NCI-H1092 (cell line): Measurements from ENCODE around the gene PTH1R.
A peak's percentile ranks its signal among the peaks of the same experiment; 100 is the strongest.

Experiments used
- DNase-seq: peaks from one replicate; lab custom pipeline; 2025; lab: John Stamatoyannopoulos, UW

The PTH1R gene

DNA sequence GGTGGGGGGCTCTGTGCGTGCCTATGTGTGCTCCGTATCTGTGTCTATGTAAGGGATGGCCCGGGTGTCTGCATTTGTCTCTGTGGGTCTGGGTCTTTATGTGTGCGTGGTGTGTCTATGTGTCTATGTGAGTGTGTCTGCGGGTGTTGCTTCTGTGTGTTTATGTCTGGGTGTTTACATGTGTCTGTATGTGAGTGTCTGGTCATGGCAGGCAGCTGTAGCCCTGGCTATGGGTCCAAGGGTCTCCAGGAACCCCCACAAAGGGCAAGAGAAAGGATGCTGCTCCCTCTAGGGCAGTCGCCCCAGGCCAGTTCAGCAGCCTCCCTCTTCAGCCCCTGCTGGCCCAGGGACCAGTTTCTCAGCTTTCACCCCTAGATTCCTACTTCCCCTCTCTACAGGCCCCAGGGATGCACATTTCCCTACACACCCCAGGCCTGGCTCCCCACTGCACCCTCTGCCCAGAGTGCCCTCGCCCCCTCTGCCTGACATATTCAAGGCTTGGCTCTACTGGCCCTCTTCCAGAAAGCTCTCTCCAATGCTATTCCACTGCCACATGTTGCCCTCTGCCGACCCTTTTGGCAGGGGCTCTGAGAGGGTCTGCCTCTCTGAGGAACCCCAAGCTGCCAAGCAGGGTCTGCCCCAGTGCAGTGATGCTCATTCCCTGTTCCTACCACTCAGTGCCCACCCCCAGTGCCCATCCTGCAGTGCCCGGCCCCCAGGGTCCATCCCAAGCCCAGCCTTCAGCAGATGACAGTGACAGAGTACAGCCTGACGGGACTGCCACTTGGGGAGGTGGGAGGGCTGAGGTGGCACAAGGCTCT lies 13.2 kb upstream of the PTH1R start:
- DNase-seq = no peak

DNA sequence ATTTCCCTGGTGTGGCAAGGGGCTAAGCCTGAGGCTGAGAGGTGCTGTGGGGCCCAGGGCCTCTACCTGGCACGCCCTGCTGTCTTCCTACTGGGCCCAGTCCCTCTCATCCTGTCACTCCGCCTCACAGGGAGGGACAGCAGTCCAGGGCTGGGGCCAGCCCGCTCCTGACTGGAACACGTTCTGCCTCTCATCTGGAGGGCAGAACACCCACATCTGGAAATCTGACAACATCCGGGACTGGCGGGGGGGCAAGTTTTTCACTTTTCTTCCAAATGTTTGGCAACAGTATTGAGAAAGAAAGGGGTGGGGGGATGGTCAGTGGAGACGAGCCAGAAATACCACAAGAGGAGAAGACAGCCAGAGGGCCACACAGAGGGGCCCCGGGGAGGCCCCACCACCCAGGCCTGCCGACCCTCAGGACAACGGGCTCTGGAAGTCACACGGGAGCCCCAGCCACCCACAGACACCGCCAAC lies 12.5 kb upstream of the PTH1R start:
- no peak for DNase-seq

DNA sequence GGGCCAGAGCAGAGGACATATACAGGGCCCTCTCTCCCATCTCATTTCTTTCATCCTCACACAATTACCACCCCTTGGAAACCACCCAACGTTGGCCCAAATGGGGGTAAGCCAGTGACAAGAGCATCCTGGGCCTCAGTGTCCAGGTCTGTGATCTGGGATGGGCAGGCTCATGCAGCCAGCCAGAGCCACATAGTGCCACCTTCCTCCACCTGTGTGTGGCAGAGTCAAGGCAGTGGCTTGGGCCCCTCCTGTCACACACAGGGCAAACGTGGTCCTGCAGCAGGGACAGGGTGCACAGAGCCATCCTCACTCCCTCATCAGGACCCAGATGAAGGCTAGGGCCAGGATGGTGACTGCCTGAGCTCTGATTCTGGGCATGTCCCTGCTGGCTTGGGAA lies 12.0 kb upstream of the PTH1R start:
- DNase-seq = no peak

DNA sequence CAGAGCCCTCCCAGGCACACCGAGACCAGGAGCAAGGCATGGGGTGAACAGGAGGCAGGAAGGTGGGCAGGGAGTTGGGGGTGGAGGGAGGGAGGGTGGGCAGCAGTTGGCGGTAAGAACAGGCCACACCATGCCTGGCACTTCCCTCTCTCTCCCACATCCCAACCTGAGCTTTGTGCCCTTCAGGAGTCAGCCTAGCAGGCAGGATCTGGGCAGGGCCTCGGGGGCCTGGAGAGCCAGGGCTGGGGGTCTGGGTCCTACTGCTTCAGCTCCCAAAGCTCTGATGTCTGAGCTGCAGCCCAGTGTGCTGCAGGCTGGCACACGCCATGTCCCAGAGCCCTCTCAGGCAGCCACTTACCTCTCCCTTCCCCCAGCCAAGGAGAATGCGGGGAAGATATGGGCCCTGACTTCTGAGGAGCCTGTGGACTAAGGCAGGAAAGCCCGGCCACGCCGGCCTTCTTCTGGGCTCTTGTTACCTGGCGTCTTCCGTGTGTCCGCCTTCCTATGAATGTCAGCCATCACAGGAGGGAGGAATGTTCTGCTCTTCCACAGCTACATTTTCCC lies 11.4 kb upstream of the PTH1R start:
- no peak for DNase-seq

DNA sequence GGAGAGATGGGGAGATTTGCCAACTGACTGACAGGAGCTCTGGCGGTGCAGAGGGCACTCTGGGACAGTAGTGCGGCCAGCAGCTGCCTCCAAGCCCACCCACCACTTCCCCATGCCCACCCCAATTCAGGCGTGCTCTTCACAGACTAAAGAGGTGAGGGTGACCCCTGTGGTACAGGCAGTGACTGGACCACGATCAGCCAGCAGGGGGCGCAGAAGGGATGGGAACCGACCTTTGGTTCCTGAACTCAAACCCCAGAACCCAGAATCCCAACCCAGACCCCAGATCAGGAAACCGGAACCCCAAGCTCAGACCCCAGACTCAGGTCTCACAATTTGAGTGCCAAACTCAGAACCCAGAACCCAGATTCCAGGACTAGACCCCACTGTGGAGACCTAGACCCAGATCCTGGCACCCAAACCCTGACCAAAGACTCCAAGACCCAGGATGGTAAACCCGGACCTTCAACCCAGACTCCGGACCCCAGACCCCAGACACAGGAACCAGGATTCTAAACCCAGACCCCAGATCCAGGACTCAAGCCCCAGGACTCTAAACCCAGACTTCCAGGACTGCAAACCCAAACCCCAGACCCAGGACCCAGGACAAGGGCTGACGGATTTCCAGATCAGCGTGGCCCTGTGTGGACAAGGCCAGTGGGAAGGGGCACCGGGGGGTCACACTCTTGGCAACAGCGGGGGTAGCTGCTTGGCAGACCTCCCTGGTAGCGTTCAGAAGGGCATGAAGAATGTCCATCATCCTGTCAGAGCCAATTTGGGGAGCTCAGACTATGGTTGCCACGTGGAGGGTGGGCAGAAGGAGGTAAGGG lies 10.6 kb upstream of the PTH1R start:
- peak; percentile 50 for DNase-seq

DNA sequence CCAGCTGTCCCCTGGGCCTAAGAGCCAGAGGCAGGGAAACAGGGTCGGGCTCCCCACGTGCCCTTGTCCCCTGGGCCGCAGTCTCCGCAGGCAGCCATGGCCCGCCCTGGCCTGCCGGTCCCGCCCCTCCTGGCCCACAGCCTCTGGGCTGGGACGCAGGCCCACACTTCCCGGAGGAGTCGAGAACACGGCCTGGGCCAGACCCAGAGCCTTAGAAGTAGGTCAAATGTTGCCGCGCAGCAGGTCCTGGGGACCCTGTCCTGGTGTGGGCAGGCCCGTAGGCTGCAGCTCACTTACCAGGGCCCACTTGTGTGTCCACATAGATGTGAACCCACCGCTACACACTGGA lies 10.0 kb upstream of the PTH1R start:
- DNase-seq = no peak

DNA sequence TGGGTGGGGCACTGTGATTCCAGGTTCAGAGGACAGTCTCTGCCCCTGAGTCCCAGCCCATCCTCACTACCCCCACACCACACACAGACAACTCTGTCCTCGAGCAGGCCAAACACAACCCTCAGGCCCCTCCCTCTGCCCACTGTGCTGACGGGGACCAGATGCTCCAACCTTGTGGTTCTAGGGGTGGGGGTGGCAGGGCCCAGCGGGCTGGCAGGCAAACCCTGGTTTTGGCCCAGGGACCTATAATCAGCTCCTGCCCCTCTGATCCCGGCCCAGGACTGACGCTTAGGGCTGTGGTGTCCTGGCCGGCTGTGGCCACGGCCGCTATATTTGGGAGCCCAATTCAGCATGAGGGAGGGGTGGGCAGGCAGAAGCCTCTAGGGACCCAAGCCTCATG lies 9.2 kb upstream of the PTH1R start:
- no peak for DNase-seq

DNA sequence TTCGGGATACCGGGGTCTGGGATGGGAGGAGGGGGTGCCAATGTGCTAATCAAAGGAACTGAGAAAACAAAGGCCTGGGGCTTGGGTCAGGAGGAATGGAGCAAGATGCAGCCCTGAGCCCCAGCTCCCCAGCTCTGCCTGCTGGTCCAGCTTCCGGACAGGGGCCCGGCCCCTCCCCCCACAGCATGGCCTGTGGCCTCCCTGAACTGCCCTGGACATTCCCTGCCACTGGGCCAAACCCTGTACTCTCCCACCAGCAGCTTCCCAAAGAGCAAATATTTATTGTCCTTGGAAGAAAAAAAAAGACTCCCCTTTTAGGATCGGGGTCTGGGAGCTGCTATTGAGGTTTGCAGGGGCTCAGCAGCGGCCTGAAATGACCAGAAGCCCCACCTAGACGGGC lies 8.6 kb upstream of the PTH1R start:
- no peak for DNase-seq

DNA sequence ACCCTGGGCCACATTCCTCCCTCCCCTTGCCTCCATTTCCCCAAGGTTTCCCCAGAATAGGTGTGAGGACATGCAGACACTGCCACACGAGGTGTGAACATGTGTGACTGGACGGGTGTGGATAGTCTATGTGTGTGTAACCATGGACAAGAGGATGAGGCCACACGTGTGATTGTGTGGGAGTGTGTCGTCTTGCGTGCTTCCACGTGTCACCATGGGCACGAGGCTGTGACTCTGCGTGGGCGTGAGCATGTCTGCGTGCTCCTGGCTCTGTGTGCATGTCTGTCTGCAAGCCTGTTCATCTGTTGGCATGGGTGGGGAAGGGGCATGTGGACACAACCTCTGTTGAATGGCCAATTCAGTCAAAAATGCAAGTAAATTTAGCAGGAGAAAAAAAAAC lies 8.1 kb upstream of the PTH1R start:
- DNase-seq = no peak

DNA sequence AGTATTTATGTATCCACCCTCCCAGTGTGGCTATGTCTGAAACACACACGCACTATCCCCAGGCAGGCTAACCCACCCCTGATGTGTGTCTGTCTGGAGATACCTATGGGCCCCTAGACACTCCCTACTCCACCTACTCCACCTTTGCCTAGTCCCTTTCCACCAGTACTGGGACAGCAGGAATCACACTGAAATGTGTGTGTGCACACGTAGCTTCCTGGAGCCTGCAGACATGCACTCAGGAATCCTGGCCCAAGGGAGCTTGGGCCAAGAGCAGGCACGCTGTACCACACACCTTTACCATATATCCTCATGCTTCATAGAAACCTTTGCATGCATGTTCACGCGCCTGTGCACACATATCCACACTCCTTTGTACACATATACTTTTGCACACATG lies 6.9 kb upstream of the PTH1R start:
- no peak for DNase-seq

DNA sequence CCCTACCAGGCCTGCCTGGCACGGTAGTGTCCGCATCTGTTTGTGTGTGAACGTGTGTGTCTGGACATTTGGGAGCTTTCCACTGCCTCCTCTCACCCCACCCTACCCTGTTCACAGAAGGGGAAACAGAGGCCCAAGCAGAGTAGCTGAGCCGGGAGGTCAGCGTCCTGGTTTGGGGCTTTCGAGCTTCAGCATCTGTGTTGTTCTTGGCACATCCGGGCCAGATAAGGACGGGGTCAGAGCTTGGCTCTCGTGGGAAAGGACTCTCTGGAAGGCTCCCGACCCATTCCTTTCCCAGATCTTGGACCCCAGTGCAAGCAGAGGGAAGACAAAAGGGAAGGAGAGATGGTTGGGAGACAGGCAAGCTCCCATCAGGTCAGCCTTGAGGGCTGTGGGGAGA lies 6.3 kb upstream of the PTH1R start:
- DNase-seq = no peak

DNA sequence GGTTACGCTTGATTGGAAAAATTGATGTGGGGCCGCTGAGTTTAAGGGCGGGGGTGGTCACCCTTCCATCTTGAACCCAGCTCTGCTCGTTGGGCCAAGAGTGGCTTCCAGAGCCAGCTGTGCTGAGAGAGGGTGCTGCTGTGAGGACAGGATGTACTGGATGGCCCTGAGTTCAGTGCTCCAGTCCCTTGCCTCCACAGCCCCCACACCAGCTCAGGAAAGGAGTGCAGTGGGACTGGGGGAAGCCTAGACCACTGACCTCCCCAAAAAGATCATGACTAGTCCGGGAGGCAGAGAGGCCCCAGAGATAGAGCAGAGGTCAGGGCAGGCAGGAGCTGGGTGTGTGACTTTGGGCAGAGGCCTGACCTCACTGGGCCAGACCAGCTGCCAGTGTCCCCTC lies 4.0 kb upstream of the PTH1R start:
- DNase-seq = no peak

DNA sequence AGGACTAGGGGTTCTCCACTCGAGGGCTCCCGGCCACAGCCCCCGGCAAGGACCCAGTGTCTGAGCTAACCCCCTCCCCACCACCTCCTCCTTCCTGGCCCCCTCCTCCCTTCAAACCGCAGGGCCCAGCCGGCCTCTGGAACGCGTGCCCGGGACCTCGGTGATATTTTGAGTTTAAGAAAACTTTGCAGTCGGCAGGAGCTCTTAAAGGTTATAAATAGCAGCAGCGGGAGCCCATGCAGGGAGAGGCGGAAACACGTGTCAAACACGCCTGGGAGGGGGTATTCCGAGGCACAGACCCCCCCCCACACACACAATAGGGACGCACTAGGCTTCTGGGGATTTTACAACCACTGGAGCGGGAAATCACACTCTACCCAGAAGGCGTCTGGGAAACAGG lies 3.1 kb upstream of the PTH1R start:
- no peak for DNase-seq

DNA sequence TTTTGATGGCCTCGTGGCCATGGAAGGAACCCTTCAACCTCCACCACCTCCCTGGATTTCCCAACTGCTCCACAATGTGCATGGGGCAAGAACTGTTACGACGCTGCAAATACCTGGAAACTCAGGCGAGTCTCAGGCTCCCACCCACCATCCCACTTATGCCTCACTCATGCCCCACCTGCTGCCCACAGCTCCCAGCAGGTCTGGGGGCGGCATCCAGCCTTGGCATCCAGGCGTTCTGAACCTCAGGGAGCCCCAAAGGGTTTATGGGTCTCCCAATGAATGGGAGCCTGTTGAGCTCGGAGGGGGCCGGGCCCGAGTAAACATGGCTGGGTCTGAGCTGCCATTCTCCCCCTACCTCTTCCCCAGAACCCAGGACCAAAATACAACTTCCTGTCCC lies 2.0 kb upstream of the PTH1R start:
- no peak for DNase-seq

DNA sequence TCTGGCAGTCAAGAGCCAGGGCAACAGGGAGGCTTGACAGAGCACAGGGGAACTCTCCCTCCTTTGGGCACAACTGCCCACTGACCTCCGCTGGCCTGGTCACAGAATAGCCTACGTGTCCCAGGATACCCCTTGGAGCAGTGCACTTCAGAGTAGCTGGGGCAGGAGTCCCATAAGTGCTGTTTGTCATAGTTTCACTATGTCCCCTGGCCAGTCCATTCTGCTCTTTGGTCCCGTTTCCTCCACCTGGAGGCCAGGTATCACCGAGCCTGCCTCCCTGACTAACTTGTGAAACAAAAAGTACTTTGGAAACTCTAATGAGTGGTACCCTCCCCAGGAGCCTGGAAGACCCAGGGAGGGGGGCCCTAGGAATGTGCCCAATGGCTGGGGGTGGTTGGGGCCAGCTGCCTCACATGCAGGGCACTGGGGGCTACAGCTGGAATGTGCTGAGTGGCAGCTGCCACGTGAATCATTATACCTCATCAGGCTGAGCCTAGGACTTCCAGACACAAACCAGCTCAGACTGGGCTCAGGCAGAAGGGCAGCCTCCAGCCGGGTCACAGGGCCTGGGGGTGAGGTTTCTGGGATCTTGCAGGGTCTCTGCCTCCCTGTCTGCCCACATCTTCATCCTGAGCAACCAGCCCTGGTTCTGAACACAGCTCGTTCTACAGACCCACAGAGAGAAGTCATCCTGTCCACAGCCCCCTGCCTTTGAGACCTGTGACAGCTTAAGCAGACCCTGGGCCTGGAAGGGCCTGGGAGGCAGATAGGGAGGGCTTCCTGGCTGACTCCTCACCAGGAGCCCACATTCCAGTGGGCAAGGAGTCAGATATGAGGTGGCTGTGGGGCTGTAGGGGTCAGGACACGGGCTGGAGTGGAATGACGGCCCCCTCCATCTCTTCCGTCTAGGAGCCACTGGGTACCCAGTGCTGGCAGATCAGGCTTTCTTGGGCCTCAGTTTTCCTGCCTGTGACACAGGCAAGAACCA lies 914 bp upstream of the PTH1R start:
- DNase-seq = no peak

DNA sequence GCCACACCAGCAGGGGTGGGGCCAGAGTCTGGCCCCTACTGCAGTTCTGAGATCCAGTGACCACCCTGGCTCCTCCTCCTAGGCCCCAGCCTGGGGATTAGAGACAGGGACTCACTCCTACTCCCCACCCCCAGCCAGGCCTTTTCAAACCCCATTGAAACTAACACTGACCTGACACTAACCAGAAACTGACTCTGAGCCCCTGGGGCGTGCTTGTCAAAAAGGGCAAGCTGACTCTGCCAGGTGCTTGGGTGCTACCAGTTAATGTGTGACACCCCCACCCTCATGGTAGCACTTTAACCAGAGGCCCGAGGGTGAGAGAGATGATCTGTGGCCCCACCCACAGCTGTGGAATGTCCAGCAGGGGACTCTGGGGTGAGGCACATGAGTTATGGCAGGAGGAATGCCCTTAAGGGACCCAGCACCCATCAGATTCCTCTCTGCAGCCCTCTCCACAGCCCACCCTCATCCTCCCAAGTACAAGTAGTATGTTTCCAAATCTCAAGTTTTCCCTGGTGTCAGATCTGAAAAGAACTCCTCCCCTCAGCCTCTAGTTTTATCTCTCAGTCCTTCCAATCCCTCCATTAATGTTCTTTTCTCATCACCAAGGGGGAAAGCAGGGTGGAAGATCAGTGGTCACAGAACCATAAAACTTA lies 1.4 kb downstream of the PTH1R start:
- no peak for DNase-seq

DNA sequence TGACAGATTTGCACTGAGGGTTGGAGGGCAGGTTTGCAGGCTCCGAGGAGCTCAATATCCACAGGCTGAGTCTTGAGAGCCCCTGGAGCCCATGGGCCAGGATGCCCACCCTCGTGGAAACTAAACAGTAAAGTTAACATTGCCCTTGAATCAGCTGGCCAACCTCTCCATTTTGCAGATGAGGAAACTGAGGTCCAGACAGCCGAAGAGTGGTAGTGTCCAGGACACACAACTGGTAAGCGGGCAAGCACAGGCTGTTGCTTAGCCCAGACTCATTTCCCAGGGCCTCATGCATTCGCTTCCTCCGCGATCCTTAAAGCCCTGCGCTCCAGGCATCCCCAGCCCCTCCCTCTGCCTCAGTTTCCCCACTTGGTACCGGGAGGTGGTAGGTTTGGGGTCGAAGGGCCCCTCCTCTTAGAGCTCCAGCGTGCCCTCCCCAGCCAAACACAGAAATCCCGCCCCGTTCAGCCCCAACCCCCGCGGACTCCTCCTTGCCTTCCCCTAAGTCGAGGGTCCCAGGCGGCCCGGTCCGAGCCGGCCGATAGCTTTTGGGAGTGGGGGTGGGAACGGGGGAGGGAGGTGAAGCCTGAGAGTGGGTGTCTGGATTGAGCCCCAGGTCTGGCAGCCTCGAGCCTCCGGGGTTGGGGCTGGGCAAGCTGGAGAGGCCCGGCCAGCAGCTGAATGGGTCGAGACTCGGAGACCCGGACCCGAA lies 3.5 kb downstream of the PTH1R start:
- no peak for DNase-seq

DNA sequence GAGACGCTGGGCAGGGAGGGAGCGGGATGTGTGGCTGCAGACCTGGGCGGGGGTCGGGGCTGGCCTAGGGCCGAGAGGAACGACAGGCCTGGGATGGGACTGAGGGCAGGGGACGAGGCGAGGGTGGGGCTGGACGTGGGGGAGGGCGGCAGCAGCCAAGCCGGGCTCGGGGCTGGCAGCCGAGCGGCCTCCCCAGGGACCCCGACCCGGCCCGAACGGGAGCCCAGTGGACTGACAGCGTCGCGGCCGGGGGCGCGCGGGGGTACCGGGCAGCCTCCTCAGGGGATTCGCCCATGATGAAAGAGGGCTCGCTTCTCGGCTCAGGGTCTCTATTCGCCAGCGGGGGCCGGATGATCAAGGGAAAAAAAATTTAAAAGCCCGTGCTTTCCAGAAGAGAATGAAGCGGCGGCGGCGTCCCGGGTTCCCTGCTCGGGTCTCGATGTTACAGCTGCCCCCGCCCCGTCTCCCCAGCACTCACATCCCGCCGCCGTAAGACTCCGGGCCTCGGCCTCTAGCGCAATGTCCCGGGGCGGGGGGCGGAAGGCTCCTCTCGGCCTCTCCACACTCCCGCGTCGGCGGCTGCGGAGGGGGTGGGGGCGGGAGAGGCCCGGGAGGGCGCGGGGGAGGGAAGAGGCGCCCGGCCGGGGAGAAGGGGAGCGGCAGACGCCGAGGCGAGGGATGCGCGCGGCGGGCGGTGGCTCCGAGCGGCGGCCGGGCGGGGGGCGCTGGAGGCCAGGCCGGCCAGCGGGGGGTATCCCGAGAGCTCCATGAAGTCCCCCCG lies 4.3 kb downstream of the PTH1R start:
- no peak for DNase-seq

DNA sequence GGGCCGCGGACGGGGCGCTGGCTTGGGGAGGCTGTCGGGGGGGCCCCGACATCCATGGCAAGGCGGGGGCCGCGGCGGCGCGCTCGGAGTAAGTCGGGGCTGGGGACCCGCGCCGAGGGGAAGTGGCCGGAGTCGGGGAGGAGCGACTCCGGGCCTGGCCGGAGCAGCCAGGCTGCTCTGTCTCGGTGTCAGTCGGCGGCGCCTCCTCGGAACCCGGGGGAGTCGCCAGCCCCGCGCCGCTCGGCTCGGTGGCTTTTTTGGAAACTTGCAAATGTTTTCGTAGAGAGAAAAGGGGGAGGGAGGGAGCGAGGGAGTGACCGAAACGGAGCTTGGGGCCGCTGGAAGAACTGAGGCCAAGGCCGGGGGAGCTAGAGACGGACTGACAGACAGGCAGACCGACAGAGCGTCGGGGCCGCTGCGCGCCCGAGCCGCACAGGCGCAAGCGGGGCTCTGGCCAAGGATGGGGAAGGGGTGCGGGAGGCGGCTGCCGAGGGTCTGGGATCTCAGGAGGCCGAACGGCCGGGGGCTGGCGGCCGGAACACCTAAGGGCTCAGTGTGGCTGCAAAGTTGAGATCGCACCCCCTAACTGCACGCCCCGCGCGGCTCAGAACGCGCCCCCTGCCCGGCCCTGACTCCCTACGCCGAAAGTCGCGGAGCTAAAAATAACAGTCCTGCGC lies 5.0 kb downstream of the PTH1R start:
- DNase-seq = no peak
